ENCODE data around the gene ARHGAP24.

Gene ARHGAP24

DNA sequence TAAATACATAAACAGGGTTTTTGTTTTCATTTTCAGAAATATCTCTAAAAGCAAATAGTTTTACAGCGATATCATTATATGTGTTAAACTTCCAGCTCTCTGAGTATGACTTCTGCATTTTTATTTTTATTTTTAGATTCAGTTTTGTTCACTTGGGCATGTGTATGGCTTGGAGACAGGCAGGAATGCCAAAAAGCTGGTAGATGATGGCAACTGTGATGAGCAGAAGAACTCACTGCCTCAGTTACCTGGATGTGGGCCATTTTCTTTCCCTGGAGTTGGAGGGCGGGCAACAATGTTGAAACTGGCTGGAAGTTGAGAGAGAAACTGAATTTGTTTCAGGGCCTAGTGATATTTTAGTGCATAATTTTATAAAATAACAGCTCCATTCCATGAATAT, 266.4 kb downstream of the ARHGAP24 start:
- no peak for DNase-seq (ENCODE audit: low read depth)

DNA sequence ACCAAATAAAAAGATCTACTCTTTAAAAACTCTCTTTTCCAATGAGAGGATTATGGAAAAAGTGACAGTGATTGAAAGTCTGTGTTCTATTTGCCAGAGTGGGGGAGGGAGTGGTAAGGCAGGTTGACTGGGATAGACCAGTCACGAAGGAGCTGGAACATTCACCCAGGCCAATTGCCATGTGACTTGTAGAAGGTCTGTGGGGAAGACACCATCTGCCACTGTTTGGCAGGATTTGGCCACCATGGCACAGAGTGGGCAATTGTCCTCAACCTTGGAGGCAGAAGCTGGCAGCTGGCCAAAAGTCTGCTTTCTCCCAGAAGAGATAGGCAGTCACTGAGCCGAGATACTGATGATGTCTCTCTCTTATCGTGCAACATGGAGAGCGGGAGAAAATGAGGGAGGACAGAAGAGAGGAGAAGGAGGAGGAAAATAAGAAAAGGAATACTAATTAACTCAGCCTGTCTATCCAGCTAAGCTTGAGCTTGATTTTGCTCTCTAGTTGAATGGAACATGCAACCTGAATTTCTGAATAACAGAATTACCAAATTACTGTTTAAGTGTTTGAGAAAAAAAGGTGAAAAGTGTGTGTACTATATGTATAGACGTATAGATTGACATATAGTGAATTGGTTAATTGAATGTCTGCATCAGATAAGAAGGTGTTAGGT, 267.1 kb downstream of the ARHGAP24 start:
- DNase-seq (ENCODE audit: low read depth): no peak

DNA sequence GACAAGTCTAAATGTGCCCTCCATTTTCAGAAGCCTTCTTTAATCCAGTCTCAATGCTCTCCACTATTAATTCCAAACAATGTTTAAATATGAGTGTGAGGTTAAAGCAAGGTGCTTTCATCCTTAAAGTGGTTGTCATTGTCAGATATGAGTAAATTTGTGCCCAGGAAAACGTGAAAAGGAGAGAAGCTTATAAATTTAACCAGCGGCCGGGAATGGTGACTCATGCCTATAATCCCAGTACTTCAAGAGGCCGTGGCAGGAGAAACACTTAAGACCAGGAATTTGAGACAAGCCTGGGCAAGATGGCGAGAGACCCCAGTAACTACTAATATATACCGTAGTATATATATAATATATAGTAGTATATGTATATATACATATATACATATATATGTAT, 270.0 kb downstream of the ARHGAP24 start:
- no peak for DNase-seq (ENCODE audit: low read depth)

DNA sequence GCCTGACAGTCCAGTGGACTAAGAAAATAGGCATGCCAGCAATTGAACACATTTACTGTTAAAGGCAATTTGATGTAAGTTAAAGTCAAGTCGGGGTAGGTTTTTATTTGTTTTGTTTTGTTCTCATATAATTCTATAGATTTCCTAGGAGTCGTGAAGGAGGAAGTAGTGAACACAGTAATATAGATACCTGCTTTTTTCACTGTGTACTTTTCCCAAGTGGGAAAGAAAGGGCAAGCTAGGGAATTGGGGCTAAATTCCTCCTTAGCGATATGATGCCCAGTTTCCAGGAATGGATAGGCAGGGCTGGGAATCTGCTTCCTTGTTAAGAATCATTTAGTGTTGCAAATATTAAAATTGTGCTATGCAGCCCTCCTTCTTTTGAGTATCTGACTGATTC, 271.0 kb downstream of the ARHGAP24 start:
- DNase-seq (ENCODE audit: low read depth): no peak

DNA sequence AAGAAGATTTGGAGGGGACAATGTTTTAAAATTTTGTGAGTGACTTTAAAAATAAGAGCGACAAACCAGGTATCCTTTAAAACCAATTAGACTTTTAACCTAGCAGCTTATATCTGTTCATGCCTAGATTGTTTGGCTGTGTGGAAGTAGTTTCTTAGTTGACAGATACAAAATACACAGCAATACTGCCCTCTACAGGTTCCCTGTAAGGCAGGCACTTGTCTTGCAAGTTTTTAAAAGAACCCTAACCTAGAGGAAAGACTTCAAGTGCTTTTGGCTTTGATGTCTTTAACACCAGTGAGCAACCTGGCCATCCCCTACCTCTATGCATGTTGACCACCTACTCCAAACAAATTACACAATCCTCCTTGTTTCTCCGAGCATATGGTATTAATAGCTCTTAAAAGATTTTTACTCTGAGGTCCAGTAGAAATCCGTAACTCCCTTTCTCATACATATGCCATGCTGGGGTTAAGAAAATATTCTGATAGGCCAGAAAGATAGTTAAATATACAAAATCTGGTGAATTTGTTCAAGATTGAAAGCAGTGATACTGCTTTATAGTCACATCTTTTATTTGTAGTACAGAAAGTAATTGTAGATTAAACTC, 273.0 kb downstream of the ARHGAP24 start:
- DNase-seq (ENCODE audit: low read depth): no peak

DNA sequence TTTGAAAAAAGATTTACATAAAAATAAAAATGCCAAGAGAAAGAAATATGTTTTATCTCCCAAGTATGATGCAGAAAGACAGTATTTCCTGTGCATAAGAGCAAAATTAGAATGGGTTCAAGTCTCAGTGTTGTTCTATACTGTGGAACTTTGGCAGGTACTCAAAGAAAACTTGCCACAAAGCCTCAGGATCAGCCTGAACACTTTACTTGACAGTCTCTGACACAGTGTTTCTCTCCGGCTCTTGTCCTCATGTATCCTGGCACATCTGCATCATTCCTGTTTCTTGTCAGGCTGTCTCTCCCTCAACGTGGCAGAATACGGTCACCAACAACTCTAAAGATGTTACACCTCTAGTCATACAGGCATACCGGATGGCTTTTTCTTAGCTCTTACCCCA, 273.7 kb downstream of the ARHGAP24 start:
- no peak for DNase-seq (ENCODE audit: low read depth)

DNA sequence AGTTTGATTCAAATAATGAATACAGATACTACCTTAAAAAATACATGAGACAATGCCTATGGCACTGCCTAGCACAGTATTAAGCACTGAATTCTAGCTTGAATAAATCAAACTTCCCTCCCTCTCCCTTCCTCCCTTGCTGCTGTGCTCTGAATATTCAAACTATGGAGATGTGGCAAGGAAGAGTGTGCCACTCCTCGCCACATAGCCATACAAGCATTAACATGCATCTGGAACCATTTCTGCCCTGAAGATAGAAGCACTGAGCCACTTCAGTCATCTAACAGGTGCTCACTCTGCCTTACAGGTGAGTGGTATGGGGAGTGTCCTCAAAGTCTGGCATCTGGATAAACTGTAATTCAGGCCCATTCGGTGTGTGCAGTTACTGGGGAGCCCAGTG, 276.9 kb downstream of the ARHGAP24 start:
- DNase-seq (ENCODE audit: low read depth): no peak

DNA sequence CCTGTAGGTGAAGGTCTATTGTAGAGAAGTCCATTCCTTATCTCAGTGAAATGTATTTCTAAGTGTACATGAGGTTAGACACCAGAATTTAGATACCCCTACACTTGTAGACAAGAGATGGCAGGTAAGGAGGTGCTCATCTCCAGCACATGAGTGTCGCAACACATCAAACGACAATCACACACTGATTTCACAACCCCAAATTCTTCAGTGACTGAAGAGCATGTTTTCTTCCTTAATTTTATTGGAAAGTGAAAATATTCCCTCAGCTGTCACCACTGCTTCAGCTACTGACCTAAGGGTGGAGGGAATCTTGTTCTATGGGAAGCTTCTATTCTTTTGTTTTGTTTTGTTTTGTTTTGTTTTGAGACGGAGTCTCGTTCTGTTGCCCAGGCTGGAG, 280.3 kb downstream of the ARHGAP24 start:
- no peak for DNase-seq (ENCODE audit: low read depth)

DNA sequence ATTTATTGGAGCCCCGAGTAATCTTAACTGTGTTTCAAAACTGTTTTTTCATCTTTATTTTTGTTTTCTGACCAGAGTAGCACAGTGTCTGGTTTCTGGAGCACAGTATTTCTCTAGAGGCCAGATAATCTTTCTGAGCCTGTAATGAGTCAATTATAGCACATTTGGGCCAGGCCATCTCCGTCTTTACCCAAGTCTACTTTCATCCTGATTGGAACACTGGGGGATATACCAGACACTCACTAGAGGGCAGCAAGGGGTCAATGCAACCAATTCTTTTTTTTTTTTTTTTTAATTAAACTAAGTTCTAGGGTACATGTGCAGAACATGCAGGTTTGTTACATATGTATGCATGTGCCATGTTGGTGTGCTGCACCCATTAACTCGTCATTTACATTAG, 282.0 kb downstream of the ARHGAP24 start:
- DNase-seq (ENCODE audit: low read depth): no peak

DNA sequence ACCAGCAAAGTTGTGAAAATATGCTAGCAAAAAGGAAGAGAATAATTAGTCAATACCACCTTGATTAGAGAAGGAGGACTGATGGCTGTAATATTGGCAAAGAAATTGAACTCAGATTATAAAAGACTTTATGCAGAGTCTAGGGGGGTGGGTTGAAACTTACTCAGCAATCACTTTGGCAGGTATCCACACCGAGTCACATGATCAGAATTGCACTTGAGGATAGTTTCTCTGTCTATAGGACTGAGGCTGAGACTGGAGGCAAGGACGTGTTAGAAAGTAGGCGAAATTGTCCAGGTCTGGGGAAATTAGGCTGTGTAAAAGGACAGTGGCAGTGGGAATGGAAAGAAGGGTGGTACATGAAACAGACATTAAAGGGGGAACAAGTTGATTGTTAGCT, 284.4 kb downstream of the ARHGAP24 start:
- DNase-seq (ENCODE audit: low read depth): no peak

DNA sequence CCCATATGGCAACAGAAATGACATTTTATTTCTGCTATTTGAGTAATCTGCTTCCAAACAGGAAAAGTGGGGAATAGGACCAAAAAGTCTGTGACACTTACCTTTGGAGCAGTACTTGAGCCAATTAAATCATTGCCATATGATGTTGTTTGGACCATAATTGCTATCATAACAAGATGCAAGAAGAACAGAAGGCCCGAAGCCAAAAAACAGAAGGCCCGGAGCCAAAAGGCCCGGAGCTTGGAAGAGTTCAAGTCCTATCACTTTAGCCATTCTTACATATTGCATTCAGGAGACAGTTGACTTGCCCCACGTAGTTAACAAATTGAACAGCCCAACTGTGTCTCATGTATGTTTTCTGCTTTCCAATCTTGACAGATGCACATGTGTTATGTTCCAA, 285.6 kb downstream of the ARHGAP24 start:
- DNase-seq (ENCODE audit: low read depth): no peak

DNA sequence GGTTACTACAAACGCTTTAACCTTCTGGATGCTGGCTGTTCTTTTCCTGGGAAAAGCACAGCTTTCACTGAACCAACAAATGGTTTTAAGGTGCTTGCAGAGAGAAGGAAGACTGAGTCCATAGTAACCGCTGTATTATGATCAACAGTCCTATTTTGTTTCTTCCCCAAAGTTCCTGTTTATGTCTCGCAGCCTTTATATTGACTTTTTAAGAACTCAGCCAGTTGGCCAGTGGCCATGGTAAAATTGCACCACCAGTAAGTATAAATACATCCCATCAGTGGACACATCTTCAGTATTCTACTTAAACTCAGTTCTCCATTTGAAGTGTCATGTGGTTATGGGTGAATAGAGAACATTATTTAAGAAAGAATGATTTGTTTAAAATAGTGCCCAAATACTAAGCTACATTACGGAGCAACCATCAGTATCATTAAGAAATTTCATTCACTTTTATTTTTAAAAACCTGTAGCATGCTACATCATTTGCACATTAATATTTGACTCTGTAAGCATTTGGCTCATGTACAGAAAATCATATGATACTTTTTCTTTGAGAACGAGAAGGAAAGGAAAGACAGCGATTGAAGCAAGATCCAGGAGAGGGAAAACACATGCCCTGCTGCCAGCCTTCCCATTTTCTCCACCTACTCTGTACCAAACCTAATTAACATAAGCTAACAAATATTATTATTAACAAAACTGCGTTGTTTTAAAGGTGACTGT, 287.0 kb downstream of the ARHGAP24 start:
- DNase-seq (ENCODE audit: low read depth): no peak

DNA sequence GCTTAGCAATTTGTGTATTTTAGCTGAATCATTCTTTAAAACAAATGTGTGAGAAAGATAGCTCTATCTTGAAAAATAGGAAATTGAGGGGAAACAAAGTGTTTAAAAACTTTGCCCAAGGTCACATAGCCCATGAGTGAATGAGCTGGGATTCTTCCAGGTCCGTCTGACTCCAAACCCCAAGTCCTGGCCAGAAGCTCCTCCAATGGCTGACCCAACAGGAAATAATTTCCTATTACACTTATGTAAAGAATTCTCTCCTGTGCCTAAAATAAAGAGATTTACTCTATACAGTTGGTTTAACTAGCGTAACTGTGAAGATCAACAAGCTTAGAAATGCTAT, 287.6 kb downstream of the ARHGAP24 start:
- DNase-seq (ENCODE audit: low read depth): no peak

DNA sequence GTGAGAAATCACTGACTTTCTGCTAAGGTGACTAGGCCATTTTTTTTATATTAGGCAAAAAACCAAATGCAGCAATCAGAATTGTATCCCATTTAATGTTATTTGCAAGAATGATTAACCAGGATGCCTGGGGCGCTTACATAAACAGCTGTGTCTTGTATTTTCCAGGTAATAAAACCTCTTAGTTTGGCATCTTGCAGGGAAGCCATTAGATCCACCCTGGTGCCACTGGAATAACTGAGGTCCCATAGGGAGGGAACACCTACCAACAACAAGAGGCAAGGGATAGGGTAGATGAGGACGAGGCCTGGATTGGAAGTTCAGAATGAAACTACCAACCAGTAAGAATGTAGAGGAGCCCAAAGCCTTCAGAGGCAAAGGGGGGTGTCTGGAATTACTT, 288.3 kb downstream of the ARHGAP24 start:
- no peak for DNase-seq (ENCODE audit: low read depth)

DNA sequence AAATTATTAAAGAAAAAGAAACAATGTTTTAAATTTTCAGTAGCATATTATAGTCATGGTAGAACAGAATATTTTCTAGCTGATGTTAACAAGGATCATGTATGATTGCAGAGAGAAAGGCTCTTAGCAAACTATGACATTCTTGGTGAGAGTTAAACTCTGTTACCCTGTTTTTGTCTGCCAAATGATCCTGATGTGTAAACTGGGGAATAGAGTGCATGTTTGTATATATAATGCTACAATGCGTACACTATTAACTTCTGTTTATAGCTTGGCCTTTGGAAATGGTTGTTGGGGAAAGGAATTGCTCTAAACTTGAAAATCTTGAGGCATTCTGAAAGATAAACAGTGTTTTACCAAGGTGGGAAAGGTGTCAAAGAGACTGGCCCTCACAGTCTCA, 292.7 kb downstream of the ARHGAP24 start:
- DNase-seq (ENCODE audit: low read depth): no peak

DNA sequence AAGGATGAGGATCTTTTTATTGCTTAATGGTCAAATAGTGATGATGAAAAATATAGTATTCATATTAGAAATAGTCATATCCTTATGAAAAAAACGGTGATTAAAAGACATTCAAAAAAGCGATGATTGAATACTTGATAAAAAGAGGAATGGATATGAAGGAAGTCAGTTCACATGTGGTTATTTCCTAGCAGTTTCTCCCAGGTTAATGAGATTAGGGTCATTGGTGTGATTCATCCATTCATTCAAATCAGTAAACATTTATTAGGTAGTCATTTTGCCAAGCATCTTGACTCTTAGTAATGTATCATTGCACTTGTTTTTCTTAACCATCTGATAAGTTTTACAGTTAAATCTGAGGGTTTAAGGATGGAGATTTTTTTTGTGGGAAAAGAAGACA, 294.1 kb downstream of the ARHGAP24 start:
- no peak for DNase-seq (ENCODE audit: low read depth)

DNA sequence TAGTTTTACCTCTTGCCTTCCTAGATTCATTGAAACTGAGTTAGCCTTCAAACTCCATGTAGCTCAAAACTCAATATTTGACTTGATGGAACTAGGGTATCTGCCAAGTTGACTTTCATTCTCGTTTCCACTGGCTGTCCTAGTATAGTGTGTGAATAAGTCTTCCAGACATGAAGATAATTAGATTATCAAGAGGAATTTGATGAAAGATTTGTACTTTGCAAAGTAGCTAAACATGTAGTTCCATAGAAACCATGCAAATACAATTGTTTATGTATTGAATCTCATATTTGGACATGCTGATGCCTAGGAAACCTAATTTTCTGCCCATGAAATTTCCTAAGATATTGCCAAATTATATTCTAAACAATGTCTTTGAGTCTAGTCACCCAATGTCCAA, 297.5 kb downstream of the ARHGAP24 start:
- no peak for DNase-seq (ENCODE audit: low read depth)

DNA sequence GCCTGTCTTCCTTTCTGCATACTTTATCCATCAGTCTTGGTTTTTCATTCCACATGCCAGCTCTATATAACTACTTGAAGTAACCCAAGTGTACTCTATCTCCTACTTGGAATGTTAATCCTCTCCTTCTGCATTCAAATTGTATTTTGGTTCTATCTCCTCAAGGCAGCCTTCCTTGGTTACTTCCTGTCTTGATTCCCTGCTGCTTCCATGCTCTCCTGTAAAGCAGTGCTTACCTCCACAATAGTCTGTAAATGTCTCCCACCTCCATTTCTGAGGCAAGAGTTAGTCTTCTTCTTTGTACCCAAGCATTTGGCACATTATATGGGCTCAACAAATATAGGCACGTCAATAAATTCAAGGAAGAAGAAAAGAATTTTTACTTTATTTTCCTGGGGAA, 298.4 kb downstream of the ARHGAP24 start:
- no peak for DNase-seq (ENCODE audit: low read depth)

DNA sequence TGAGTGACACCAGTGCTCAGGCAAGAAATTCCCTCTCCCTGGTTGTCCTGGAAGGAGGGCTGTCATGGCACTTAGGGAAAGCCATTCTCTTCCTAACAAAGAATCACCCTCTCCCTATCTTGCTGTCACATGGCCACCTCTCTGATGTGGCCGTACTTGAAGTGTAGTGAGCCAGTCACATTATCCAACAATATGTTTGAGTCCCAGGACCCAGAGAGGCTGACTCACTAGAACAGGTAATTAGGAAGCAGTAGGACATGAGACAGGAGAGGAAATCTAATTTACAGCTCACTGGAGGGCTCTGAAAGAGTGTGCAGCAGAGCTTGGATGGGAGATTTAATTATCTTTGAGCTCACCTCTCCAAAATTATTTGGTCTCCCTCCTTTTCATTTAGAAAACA, 299.1 kb downstream of the ARHGAP24 start:
- DNase-seq (ENCODE audit: low read depth): no peak

DNA sequence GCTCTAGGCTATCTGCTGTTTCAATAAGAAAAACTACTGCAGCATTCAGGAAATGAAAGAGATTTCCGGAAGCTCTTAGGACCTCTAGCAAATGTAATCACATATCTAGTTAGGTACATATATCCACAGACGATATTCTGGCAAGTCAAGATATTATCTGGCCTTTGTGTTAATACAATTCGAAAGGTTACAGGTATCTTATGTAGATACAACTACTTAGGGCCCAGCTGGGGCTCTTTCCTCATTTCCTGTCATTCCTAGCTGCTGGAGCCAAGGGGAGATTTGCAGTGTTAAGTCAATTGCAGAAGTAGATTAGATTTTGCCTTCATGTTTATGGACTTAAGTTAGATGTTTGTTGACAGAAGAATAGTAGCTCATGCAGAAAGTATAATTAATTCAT, 299.5 kb downstream of the ARHGAP24 start:
- DNase-seq (ENCODE audit: low read depth): no peak

DNA sequence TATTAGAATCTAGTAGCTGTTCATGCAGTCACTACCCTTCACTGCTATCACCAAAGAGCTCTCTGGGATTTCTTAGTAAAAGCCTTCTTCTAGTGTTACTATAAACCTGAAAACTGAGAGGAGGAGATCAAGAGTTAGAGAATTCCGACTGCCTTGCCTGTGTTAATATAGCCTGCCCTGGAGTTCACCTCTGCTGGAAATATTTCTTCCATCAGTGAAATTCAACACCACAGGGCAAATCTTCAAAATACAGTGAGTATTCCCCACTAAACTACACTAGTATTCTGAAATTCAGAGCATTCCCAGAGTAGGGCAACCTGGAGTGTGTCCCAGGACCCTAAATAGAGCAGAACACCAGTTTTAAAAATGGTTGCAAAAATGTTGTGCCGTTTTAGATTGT, 301.1 kb downstream of the ARHGAP24 start:
- DNase-seq (ENCODE audit: low read depth): no peak

DNA sequence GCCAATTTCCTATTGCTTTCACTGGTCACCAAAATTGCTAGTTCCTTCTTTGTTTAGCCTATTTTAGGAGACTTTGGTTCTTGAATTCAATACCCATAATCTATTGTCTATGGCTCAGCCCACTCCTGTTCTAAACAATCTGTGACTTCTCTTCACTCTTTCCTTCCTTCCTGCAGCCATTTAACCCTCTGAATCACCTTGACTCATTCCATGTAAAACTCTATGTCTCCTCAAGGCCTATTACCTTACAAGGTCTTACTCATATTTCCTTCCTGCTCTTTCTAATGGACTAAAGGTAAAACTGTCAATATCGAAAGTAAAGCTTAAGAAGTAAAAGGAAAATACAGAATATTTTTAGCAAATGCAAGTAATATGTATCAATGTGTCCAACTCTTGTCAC, 301.6 kb downstream of the ARHGAP24 start:
- no peak for DNase-seq (ENCODE audit: low read depth)

DNA sequence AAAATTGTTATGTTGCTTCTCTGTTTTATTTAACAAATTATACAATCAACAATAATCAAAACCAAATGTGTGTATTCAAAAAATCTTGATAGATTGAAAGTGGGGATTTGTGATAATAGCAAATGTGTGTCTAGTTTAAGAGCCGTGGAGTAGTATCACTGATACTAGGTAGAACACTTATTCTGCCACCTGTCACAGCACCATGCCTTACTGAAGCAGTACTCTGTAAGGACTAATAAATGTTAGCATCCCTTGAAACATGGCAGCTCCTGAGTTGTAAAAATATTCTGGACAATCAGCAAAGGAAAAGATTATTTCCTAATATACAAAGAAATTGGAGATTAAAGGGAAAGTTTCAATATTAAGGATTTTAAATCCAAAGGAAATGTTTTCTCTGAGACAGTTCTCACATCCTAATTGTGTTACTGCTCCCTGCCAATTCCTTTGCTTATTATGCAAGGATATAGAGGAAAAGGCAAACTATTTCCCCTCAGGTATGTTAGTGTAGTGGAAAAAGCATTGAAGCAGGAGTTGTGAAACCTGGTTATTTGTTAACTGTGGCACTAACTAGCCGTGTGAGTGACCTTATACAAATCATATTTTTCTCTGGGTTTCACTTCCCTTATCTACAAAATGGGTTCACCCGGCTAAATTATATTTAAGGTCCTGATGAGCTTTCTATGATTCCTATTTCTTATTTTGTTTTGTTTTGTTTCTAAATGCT, 303.1 kb downstream of the ARHGAP24 start:
- no peak for DNase-seq (ENCODE audit: low read depth)
